NT2/D1 (cell line): Measurements from ENCODE around the gene PGAP2.

ENCODE experiments used
- YY1 ChIP-seq: IDR thresholded peaks from 2 replicates; pipeline ENCODE4 v1.6.1; 2011; ENCODE audit not compliant: insufficient read length, insufficient read depth
- ZNF274 ChIP-seq: IDR thresholded peaks from 2 replicates; pipeline ENCODE4 v1.6.1; 2011; ENCODE audit warnings: mild to moderate bottlenecking, low read depth, low read length

DNA sequence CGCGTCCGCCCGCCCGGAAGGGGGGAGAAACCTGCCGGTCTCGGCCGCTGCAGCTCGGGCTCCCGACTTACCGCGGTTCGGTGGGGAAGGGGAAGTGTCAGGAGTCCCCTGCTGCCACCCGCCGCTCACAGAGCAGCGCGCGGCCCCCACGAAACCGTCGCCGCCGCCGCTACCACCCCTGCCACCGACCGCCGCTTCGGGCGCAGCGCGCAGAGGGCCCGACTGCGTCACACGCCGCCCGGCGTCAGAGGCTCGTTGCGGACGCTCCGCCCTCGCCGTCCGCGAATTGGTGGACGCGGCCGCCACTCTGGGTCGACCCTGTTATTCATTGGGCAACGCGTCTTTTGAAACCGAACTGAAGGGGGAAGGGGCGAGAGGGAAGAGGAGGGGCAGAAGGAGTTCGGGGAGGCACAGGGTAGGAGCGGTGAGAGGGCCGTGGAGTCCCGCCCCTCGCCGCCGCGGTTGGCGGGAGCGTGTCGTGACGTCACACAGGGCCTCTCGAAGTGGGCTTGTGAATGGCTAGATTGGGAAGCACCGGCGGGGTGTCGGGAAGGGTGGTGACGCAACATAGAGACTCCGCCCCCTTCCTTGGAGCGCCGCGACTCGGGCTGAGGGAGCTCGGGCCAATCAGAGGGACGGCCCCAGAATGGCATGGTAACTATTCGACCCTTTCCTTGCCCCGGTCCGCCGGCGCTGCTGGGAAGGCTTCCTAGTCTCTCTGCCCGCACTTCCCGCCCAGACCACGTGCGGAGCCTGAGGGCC lies 10.8 kb upstream of the PGAP2 start, which contains the start of gene NUP98:
- TF ChIP-seq YY1 = peak; percentile 8
- no peak for TF ChIP-seq ZNF274
